Left kidney (tissue), 2 donors: ENCODE data around the gene KRTCAP2. TPM values are rescaled to one million over a fixed set of nuclear protein-coding genes. Genes with fewer than 3 reads are reported as not detected.
"Not testable (repeated sequence)": the region's sequence is repeated elsewhere in the genome, so short reads cannot be mapped to it uniquely, and the experiment has no call there.

Experiments
- DNase-seq: peaks from one replicate; pipeline ENCODE4 v3.0.0-alpha.2; 2013
- polyA plus RNA-seq: library from polyadenylated mRNA; unstranded; fragments of 120-200 nt; gene quantifications from one replicate; pipeline ENCODE4 v1.2.1, GENCODE V29; 2013; ENCODE audit not compliant: insufficient read length

The KRTCAP2 gene
- polyA plus RNA-seq, 1 donor, result 134 TPM

DNA sequence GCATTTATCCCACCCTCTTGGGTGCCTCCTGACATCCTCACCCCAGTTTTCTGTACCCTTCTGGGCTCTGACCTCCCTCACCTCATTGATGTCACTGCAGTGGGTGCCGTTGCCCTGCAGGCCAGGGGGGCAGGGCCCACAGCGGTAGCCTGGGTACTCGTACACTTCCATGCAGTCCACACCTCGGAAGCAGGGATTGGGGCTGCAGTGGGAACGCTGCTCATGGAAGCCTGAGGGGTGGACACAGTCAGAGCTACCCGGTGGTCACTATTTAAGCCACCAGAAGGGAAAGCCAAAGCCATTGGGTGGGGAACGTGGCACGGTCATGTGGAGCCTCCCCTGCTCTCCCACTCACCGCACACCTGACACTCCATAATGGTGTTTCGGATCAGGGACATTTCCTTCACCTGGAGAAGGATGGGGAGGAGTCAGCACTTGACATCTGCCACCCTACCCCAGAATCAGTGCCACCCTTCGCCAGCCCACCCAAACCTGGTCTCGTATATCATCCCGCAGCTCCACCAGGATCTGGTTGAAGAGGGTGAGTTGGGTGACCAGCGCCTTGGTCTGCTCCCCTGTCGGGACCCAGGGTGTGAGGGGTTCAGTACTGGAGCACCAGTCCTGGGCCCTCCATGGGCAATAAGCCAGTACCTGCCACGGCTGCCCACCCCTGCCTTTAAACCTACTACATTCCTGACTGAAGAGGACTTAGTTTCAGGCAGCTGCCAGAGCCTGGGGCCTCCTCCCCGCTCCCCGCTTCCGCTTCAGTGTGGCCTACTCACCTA lies 29.8 kb upstream of the KRTCAP2 start:
- DNase-seq, result no peak

DNA sequence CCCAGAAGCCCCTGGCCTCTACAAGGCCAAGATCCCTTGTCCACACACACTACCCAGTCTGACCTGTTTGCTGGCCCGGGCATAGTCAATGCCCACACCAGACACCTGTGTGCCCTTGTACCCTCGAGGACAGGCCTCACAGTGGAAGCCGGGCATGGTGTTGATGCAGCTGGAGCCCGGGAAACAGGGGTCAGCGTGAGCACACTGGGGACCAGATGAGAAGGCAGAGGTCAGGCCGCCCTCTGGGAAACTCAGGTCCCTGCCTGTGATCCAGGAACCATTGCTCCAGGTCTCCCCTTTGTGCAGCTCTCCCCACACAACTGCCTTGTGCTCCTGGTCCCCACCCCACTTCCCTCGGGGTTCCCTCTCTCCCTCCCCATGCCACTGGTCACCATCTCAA lies 29.1 kb upstream of the KRTCAP2 start:
- DNase-seq, result no peak

DNA sequence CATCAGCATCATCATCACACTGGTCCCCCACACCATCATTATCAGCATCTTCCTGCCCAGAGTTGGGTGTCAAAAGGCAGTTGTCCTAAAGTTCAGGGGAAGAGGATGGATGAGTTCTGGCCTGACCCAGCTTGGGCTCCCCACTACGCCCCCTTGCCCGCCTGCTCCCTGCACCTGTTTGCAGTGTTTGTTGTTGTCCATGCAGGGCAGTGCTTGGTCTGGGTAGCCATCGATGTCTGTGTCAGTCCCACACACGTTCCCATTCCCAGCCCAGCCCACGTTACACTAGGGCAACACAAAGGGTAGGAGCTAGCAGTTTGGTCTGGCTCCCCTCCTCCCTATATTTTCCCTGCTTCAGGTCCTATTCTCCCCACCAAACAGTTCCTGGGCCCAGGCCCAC lies 27.8 kb upstream of the KRTCAP2 start:
- DNase-seq, result no peak

DNA sequence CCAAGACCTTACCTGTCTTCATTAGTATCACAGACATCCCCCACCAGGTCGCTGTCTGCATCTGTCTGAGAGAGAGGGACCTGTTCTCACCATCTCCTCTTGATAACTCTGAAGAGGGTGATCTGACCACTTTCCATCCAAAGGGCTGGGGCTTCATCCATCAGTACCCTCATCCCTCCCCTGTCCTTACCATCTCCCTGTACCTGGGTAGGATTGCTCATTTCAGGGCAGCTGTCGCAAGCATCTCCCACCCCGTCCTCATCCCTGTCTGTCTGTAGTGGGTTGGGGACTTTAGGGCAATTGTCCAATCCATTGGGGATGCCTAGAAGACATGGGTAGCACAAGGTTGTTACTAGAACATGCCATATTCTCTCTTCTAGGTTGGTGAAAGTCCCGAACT lies 26.7 kb upstream of the KRTCAP2 start:
- no peak for DNase-seq

DNA sequence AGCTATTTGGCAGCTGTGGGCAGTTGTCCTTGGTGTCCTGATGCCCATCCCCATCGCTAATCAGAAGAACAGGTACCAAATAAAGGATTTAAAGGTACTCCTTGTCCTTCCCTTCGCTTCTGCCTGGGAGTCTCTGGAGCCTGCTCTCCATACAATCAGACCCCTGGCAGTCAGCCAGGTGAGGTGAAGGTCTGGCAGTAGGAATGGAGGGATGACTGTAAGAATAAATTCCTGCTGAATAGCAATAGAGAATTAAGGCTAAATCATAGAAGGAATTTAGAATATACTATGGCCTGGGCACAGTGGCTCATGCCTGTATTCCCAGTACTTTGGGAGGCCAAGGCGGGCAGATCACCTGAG lies 25.4 kb upstream of the KRTCAP2 start:
- DNase-seq, result no peak

DNA sequence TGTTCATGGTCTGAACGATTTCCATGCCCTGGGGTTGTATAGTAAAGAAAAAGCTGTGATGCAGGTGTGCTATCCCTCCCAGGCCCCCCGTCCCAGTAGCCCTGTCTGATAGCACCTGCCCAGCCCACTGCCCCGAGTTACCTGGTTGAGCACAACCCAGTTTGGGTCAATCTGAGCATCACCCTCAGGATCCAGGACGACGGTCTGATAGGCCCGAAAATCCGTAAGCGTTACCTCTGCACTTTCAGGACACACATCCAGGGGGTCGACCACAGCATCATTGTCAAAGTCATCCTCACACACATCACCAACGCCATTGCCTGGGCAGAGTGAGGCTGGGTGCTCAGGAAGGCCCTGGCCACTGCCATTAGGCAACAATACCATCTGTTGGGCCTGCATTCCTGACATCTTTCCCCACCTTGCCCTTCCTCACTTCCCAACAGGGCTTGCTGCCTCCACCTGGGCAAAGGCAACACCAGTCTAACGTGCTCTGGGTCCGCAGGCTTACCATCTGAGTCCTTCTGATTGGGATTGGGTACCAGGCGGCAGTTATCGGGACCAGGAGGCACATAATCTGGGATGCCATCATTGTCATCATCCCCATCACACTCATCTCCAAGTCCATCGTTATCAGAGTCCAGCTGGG lies 24.9 kb upstream of the KRTCAP2 start:
- no peak for DNase-seq

DNA sequence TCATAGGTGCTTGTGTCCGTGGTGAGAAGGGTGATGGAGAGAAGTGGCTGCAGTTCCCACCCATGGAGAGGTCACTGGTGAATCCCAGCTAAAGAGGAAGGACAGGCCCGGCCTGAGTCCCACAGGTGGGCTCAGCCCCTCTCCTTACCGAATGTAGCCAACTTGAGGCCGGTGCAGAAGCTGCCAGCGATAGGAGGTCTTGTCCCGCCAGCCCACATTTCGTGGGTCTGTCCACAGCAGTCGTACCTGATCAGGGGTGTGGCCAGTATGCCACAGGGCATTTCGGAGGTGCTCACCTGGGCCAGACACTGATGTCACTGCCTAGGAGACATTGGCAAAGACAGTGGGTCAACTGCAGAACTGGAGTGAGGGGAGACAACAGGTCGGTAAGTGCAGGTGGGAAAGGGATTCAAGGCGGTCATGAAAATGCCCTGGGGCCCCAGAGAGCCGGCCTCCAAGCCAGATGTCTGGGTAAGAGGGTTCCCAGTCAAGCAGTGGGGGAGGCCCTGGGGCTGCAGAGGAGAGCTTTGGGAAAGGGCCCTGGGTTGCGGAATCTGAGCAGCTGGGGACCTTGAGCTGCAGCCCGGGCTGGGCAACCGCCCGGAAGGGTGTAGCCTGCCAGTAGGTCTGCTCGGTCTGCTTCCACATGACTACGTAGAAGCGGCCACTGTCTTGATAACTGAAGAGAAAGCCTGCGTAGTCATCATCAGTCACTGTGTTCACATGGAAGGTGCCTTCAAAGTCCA lies 24.0 kb upstream of the KRTCAP2 start:
- DNase-seq, result no peak

DNA sequence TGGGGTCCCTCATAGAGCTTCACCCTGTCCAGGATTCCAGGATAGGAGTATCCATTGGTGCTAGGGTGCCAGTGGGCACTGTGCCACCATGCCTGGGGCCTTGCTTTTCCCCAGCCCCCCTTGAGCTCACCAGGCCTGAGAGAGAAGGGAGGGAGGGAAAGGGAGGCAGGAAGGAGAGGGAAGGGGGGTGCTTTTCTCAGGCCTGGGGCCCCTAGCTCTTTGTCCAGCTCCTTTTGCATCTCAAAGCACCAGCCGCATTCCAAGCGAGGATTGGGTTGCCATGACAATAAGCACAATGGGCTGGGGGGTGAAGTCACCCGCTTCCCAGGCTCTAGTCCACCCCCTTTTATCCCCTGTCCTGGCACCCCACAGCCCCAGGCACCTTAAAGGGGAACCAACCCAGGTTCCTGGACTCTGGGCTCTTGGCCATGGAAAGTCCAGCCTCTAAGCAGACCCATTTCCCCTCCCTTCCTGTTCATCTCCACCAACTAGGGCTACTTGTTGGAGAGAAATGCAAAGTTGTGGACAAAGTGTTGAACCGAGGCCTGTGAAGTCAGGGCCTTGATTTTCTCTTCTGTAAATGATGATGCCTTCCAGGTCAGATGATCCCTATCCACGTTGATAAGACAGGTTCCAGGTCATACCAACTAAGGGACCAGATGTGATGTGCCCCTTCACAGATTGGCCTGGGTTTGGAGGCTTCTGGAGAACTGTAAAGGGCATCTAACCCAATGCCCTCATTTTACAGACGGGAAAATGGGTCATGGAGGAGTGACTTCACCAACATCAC lies 23.2 kb upstream of the KRTCAP2 start:
- DNase-seq, result no peak

DNA sequence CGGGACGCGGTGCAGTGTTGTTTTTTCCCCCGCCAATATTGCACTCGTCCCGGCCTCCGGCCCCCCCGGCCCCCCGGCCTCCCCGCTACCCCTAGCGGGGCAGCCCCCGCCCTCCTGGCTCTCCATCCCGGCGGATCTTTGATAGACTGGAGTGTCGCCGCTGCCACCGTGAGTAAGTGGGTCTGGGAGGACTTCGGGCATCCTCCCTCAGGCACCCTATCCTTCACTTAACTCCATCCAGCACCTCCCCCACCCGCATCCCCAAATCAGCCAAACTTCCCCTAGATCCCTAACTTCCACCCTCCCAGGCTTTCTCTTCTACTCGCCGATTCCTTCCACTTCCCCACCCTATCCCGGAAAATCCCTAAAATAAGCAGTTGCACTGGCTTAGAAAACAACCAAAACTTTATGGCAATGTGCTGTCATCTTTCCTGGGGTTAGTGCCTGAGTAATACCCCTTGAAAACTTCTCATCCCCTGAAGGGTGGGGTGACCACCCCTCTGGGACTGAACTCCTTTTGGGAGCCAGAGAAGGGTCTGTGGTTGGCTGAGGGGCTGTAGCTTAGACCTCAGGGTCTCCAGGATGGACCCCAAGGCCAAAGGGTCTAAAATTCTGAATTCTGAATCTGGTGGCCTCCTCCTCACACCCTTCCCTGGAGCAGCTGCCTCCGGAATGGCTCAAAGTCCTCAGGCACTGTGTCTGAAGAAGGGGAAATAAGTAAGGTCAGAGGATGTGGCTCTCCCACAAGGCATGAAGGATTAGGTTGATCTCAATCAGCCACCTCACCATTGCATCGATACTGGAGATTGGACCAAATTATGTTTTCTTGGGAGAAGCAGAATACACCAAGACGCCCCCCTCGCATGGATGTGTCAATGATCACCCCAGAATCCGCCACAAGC lies 22.3 kb upstream of the KRTCAP2 start:
- DNase-seq, result no peak

DNA sequence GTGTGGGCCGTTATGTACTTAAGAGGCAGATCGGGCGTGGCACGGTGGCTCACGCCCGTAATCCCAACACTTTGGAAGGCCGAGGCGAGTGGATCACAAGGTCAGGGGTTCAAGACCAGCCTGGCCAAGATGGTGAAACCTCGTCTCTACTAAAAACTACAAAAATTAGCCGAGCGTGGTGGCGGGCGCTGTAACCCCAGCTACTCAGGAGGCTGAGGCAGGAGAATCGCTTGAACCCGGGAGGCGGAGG lies 20.8 kb upstream of the KRTCAP2 start:
- DNase-seq, result not testable (repeated sequence)

DNA sequence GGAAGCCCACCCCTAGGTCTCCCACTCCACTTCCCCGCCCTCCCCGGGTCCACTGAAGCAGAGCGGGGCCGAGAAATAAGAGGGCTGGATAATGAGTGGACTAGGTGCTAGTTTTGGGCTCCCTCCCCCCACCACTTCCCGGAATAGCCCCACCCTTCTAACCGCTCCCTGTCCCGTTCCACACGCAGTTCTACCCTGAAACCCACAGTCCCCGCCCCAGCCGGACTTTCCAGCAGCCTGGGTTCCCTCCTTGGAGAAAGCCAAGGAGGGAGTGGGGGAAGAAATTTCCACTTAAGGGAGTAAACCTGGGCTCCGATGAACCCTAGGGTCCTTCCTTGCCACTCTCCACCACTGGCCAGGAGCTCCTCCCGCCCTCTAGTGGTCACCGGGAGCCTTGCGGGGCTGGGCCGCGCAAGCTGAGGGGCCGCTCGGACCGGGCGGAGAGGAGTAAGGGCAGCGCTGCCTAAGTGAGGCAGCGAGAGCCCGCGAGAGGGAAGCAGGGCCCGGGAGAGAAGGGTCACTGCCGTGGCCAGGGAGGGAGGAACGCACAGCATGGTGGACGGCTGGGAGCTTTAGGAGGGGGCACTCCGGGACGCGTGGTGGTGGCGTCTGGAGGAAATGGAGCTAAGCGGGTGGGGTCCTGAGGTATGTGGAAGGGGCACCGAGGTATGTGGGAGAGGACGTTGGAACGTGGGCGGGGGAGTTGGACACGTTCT lies 20.3 kb upstream of the KRTCAP2 start:
- DNase-seq, result peak; percentile 91

DNA sequence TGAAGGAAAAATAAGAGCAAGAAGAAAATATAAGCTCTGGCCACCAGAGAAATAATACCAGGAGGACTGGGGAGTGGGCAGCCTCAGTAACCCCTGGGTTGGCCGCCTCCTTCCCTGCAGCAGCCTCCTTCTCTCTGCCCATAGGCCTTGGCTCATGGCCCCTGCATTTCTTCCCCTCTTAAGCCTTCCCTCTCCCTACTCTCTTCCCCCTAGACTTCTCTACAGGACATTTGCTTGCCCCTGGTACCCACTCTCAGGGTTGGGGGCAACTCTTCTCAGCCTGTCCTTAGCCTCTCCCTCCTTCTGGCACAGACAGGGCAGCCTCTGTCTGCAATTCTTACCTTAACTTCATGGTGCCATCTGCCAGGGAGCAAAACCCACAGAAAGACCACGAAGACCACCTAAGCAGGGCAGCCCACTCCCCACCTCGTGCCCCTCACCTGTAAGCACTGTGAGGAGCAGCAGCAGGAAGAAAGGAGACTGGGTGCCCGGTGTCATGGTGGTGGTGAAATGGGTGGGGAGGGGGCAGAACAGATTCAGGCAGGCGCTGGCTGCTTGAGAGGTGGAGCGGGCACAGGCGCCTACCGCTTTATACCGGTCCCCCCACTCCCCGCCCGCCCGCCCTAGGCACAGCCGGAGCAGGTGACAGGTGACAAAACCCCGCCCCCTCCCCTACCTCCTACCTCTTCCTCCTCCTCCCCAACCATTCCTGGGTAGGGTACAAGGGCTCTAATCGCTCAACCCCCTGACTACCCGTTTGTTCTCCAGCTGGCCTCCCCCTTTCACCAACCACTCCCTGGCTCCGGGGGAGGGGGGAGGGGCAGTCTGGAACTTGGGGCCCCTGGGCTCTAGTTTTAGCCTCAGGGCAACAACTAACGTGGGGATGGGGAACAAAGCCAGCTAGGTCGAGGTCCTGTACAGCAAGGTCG lies 19.5 kb upstream of the KRTCAP2 start:
- DNase-seq, result no peak

DNA sequence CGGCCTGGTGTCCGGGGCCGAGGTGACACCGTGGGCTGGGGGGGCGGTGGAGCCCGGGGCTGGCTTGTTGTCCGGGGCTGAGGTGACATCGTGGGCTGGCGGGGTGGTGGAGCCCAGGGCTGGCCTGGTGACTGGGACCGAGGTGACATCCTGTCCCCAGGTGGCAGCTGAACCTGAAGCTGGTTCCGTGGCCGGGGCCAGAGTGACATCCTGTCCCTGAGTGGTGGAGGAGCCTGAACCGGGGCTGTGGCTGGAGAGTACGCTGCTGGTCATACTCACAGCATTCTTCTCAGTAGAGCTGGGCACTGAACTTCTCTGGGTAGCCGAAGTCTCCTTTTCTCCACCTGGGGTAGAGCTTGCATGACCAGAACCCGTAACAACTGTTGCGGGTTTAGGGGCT lies 18.8 kb upstream of the KRTCAP2 start:
- no peak for DNase-seq

DNA sequence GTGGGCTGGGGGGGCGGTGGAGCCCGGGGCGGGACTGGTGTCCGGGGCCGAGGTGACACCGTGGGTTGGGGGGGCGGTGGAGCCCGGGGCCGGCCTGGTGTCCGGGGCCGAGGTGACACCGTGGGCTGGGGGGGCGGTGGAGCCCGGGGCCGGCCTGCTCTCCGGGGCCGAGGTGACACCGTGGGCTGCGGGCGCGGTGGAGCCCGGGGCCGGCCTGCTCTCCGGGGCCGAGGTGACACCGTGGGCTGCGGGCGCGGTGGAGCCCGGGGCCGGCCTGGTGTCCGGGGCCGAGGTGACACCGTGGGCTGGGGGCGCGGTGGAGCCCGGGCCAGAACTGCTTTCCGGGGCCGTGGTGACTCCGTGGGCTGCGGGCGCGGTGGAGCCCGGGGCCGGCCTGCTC lies 16.8 kb upstream of the KRTCAP2 start:
- DNase-seq, result not testable (repeated sequence)

DNA sequence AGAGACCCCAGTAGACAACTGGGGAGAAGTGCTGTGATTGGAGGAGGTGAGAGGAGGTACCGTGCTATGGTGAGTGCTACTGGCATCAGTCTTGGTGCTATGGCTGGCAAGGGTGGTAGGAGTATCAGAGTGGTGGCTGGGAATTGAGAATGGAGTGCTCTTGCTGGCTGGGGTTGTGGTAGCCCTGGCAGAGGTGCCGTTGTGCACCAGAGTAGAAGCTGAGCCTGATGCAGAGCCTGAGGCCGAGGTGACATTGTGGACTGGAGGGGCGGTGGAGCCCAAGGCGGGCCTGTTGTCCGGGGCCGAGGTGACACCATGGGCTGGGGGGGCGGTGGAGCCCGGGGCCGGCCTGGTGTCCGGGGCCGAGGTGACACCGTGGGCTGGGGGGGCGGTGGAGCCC lies 15.2 kb upstream of the KRTCAP2 start:
- DNase-seq, result no peak

DNA sequence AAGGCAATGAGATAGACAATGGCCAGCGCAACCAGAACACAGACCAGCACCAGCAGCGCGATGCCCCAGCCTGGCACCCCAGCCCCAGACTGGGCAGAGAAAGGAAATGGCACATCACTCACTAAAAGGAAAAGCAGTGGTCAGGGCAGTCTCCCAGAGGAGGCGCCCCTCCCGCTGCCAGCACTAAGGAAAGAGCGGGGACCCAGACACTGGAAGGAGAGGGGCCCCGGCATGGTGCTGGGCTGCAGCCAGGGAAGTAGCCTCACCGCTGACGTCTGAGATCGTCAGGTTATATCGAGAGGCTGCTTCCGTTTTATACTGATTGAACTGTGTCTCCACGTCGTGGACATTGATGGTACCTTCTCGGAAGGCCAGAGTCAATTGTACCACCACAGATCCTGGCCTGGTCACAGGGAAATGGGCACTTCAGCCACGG lies 14.4 kb upstream of the KRTCAP2 start:
- no peak for DNase-seq

DNA sequence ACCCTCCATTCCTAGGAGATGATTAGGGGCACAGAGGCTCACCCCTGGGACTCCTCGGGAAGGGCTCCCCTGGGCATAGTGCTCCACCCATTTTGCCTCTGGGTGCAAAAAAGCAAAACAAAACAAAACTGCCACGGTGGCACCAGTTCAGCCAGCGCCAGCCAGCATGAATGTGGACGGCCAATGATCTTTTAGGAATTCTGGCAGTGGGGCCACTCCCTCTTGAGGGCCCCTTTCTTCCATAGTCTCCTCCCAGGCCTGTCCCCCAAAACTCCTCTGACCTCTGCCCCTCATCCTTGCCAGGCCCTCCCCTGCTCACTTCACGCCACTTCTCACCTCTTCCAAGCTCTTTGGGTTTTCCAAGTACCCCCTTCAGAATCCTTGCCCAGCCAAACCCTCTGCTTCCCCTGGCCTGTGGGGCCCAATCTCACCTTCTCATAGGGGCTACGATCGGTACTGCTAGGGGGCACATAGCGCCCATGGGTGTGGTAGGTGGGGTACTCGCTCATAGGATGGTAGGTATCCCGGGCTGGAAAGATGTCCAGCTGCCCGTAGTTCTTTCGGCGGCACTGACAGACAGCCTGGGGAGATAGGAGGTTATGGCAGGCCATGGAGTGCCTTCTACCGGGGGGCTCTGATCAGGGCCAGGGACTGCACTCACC lies 13.8 kb upstream of the KRTCAP2 start:
- no peak for DNase-seq

DNA sequence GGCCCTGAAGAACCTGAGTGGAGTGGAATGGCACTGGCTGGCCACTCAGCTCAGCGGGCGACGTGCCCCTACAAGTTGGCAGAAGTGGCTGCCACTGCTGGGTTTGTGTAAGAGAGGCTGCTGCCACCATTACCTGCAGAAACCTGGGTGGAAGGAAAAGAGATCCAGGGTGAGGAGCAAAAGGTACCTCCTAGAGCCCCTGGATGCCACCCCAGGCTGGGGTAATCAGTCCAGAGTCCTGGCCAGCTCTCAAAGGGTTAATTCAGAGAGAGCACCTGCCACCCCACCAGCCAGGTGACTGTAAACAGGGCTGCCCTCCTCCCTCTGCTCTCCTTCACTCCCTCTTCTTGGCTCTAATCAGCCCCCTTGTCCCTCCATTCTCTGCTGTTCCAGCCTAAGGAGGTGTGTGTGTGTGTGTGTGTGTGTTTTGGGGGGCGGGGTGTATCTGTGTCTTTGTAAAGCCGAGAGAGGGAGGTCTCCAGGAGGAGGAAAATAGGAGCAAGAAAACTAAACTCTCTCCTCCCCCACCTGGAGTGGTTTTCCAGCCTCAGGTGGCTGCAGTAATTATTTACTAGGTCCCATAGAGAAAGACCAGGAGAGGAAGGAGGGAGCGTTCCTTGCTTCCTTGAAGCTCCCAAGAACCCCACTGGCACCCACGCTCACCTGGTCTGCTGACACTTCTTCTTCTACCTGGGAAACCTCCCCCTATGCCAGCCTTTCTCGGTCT lies 13.1 kb upstream of the KRTCAP2 start:
- no peak for DNase-seq

DNA sequence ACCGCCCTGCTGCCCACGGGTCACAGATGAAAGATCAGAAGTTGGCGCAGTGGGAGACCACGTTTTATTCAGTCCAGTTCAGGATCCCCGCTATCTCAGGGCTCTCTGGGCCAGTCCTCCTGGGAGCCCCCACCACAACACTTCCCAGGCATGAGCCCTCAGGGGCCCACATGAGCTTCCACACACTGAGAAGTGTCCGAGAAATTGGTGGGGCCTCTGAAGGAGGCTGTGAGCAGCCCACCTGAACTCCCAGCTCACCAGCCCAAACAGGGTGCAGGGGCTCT lies 12.6 kb upstream of the KRTCAP2 start:
- no peak for DNase-seq
